SK-N-SH (cell line): ENCODE results near the gene ZNF705A. TPM values are rescaled to one million over a fixed set of nuclear protein-coding genes. Genes with fewer than 3 reads are reported as not detected.

Experiments
- CTCF ChIA-PET: fragments of 300-600, 350-600 bp; formaldehyde crosslinking; extraction: SDS; loops from one replicate; lab custom pipeline; 2021; lab: Yijun Ruan, JAX
- POLR2A ChIA-PET: fragments of 350-600 bp; sonication (Branson Sonifier 250); formaldehyde crosslinking; extraction: SDS; loops from one replicate; lab custom pipeline; 2020; ENCODE audit warnings: antibody characterized with exemption, inconsistent platforms; lab: Yijun Ruan, JAX
- DNase-seq: peaks from one replicate; pipeline ENCODE4 v3.0.0; 2012
- H2AFZ ChIP-seq: fragments of 200-600 bp; sonication (generic); 2 replicates; pipeline ENCODE4 v1.8.1; 2016; ENCODE audit warnings: antibody characterized with exemption, mild to moderate bottlenecking, low read depth
- H3F3A ChIP-seq: fragments of 200-600 bp; sonication (generic); replicated peaks from 2 replicates; pipeline ENCODE3; 2016; ENCODE audit warnings: antibody characterized with exemption, mild to moderate bottlenecking; ENCODE audit not compliant: insufficient read depth
- H3K27ac ChIP-seq, 2 experiments: fragments of 200-500 bp in 1 of 2; fragments of 200-600 bp in 1 of 2; sonication (Bioruptor generic) in 1 of 2; sonication (generic), shearing (Covaris generic) in 1 of 2; 2 replicates each; pipeline versions ENCODE4 v1.5.1 to v1.6.1; 2014 to 2016; ENCODE audit warnings: low read depth in 2 of 2, inconsistent platforms in 1 of 2, low read length in 1 of 2, mild to moderate bottlenecking in 1 of 2, mixed read lengths in 1 of 2
- H3K27me3 ChIP-seq: fragments of 200-600 bp; sonication (generic), shearing (Covaris generic); 2 replicates; pipeline ENCODE4 v1.6.1; 2016; ENCODE audit warnings: mixed run types; ENCODE audit not compliant: insufficient read depth
- H3K36me3 ChIP-seq, 2 experiments: fragments of 200-500 bp in 1 of 2; fragments of 200-600 bp in 1 of 2; sonication (Bioruptor generic) in 1 of 2; sonication (generic) in 1 of 2; replicated peaks in 1 of 2; 2 replicates each; pipeline versions ENCODE3 to v1.5.1; 2014 to 2016; ENCODE audit warnings: low read length in 1 of 2, mild to moderate bottlenecking in 1 of 2; ENCODE audit not compliant: insufficient read depth in 2 of 2, control insufficient read depth in 1 of 2
- H3K4me1 ChIP-seq, 2 experiments: fragments of 200-500 bp in 1 of 2; fragments of 200-600 bp in 1 of 2; sonication (Bioruptor generic) in 1 of 2; sonication (generic), shearing (Covaris generic) in 1 of 2; 2 replicates each; pipeline versions ENCODE4 v1.5.1 to v1.6.1; 2014 to 2016; ENCODE audit warnings: low read depth in 1 of 2, low read length in 1 of 2, mixed run types in 1 of 2; ENCODE audit not compliant: insufficient read depth in 2 of 2, control insufficient read depth in 1 of 2
- H3K4me2 ChIP-seq: fragments of 200-600 bp; sonication (generic), shearing (Covaris generic); 2 replicates; pipeline ENCODE4 v1.6.1; 2017; ENCODE audit warnings: mixed run types
- H3K4me3 ChIP-seq, 2 experiments: fragments of 200-500 bp in 1 of 2; fragments of 200-600 bp in 1 of 2; sonication (Bioruptor generic) in 1 of 2; sonication (generic), shearing (Covaris generic) in 1 of 2; 2 replicates each; pipeline versions ENCODE4 v1.5.1 to v1.8.1; 2014 to 2016; ENCODE audit warnings: low read depth in 2 of 2, inconsistent platforms in 1 of 2, low read length in 1 of 2, mild to moderate bottlenecking in 1 of 2, mixed read lengths in 1 of 2, moderate library complexity in 1 of 2
- H3K79me2 ChIP-seq: fragments of 200-600 bp; sonication (generic); 2 replicates; pipeline ENCODE4 v1.8.1; 2017; ENCODE audit warnings: mild to moderate bottlenecking; ENCODE audit not compliant: insufficient read depth
- H3K9ac ChIP-seq: fragments of 200-600 bp; sonication (generic); 2 replicates; pipeline ENCODE4 v1.6.1; 2017; ENCODE audit warnings: mixed run types
- H3K9me2 ChIP-seq: fragments of 200-600 bp; sonication (generic); 2 replicates; pipeline ENCODE4 v1.6.1; 2017; ENCODE audit warnings: mixed run types
- H3K9me3 ChIP-seq: fragments of 200-600 bp; sonication (generic); 2 replicates; pipeline ENCODE4 v1.6.1; 2017; ENCODE audit warnings: mixed run types, mild to moderate bottlenecking, moderate library complexity
- H4K20me1 ChIP-seq: fragments of 200-600 bp; sonication (generic); 2 replicates; pipeline ENCODE4 v1.6.1; 2017; ENCODE audit warnings: mild to moderate bottlenecking, mixed run types; ENCODE audit not compliant: insufficient read depth
- IRF3 ChIP-seq: fragments of 150-350 bp; IDR thresholded peaks from 2 replicates; pipeline ENCODE4 v1.6.1; 2016; ENCODE audit warnings: mild to moderate bottlenecking, low read depth, low read length
- MAX ChIP-seq: IDR thresholded peaks from 2 replicates; pipeline ENCODE4 v1.4.0; 2012; ENCODE audit warnings: low read depth
- MEF2A ChIP-seq: IDR thresholded peaks from 2 replicates; pipeline ENCODE4 v1.4.0; 2012; ENCODE audit warnings: low read depth, borderline replicate concordance
- MXI1 ChIP-seq: IDR thresholded peaks from 2 replicates; pipeline ENCODE4 v1.6.1; 2012; ENCODE audit warnings: mild to moderate bottlenecking, low read depth, low read length, improper control_type of control experiment
- POLR2AphosphoS5 ChIP-seq: IDR thresholded peaks from 2 replicates; pipeline ENCODE4 v1.6.1; 2012; ENCODE audit warnings: low read depth, low read length
- RCOR1 ChIP-seq: fragments of 150-350 bp; IDR thresholded peaks from 2 replicates; pipeline ENCODE4 v1.6.1; 2017; ENCODE audit warnings: antibody characterized with exemption, low read length
- RXRA ChIP-seq: IDR thresholded peaks from 2 replicates; pipeline ENCODE4 v1.4.0; 2012; ENCODE audit warnings: low read depth, mild to moderate bottlenecking, borderline replicate concordance
- SMC3 ChIP-seq: IDR thresholded peaks from 2 replicates; pipeline ENCODE4 v1.6.1; 2012; ENCODE audit warnings: low read depth, low read length, improper control_type of control experiment
- USF1 ChIP-seq: IDR thresholded peaks from 2 replicates; pipeline ENCODE4 v1.4.0; 2012; ENCODE audit warnings: low read depth, borderline replicate concordance
- YY1 ChIP-seq: IDR thresholded peaks from 2 replicates; pipeline ENCODE4 v1.4.0; 2012; ENCODE audit warnings: low read depth, mild to moderate bottlenecking
- polyA plus RNA-seq, 3 experiments: library from polyadenylated mRNA; depleted of rRNA; stranded (reverse); fragments of >200 nt; gene quantifications; 2 replicates each; pipeline ENCODE4 v1.2.3, GENCODE V29; 2012
- TF ChIP-seq, protein P1 (sequence below): fragments of 200-600 bp; sonication (generic); IDR thresholded peaks from 2 replicates; pipeline ENCODE4 v1.6.1; 2017; ENCODE audit warnings: antibody characterized with exemption, mild to moderate bottlenecking, moderate library complexity
- TF ChIP-seq, protein P2 (sequence below): IDR thresholded peaks from 2 replicates; pipeline ENCODE4 v1.6.1; 2012; ENCODE audit warnings: mild to moderate bottlenecking, low read depth, low read length, moderate library complexity

Gene ZNF705A
- polyA plus RNA-seq, 1 of the 3 experiments (the other 2 are of a cell fraction): not detected

DNA sequence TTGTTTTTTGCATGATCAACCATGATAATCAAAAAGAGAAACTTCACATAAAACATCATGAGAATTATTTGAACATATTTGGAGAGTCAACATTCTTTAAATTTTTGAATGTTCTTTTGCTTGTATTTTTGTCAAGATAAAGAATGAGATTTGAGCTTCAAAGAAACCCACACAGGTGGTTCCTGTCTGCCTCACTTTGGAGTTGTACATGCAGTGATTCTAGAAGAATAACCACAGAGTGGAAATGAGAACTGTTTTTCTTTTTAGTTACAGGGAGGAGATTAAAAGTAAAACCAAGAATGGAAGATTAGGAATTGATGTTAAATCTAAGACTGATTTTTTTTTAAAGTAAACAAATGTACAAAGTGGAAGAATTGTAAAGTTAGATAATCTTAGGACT, 2.3 kb upstream of the ZNF705A start:
- no peak overlapping the region for H3K9ac ChIP-seq
- no peak overlapping the region for H3K4me2 ChIP-seq
- peak overlapping the region; percentile 71; the same call in 1 of the 2 replicates for H2AFZ ChIP-seq
- H3F3A ChIP-seq: peaks cover 33% of the 10 kb centered on the region
- DNase-seq: no peak
- H3K79me2 ChIP-seq: no peaks in the 10 kb centered on the region
- H3K4me3 ChIP-seq: no peak overlapping the region
- TF ChIP-seq MEF2A: no peak
- no peak for TF ChIP-seq MXI1
- TF ChIP-seq POLR2AphosphoS5: no peak
- TF ChIP-seq YY1: no peak
- no peak for TF ChIP-seq RCOR1
- TF ChIP-seq, protein P1, sequence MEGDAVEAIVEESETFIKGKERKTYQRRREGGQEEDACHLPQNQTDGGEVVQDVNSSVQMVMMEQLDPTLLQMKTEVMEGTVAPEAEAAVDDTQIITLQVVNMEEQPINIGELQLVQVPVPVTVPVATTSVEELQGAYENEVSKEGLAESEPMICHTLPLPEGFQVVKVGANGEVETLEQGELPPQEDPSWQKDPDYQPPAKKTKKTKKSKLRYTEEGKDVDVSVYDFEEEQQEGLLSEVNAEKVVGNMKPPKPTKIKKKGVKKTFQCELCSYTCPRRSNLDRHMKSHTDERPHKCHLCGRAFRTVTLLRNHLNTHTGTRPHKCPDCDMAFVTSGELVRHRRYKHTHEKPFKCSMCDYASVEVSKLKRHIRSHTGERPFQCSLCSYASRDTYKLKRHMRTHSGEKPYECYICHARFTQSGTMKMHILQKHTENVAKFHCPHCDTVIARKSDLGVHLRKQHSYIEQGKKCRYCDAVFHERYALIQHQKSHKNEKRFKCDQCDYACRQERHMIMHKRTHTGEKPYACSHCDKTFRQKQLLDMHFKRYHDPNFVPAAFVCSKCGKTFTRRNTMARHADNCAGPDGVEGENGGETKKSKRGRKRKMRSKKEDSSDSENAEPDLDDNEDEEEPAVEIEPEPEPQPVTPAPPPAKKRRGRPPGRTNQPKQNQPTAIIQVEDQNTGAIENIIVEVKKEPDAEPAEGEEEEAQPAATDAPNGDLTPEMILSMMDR: no peak
- TF ChIP-seq IRF3: no peak
- TF ChIP-seq RXRA: no peak
- TF ChIP-seq MAX: no peak
- TF ChIP-seq USF1: no peak
- TF ChIP-seq, protein P2, sequence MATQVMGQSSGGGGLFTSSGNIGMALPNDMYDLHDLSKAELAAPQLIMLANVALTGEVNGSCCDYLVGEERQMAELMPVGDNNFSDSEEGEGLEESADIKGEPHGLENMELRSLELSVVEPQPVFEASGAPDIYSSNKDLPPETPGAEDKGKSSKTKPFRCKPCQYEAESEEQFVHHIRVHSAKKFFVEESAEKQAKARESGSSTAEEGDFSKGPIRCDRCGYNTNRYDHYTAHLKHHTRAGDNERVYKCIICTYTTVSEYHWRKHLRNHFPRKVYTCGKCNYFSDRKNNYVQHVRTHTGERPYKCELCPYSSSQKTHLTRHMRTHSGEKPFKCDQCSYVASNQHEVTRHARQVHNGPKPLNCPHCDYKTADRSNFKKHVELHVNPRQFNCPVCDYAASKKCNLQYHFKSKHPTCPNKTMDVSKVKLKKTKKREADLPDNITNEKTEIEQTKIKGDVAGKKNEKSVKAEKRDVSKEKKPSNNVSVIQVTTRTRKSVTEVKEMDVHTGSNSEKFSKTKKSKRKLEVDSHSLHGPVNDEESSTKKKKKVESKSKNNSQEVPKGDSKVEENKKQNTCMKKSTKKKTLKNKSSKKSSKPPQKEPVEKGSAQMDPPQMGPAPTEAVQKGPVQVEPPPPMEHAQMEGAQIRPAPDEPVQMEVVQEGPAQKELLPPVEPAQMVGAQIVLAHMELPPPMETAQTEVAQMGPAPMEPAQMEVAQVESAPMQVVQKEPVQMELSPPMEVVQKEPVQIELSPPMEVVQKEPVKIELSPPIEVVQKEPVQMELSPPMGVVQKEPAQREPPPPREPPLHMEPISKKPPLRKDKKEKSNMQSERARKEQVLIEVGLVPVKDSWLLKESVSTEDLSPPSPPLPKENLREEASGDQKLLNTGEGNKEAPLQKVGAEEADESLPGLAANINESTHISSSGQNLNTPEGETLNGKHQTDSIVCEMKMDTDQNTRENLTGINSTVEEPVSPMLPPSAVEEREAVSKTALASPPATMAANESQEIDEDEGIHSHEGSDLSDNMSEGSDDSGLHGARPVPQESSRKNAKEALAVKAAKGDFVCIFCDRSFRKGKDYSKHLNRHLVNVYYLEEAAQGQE: no peak
- no peak for TF ChIP-seq SMC3
- H3K4me1 ChIP-seq: peaks cover 0 to 30% of the 10 kb centered on the region in 2 experiments; a peak in 1 of 4 replicates
- H3K9me3 ChIP-seq: no peaks in the 10 kb centered on the region
- no peaks in the 10 kb centered on the region for H3K36me3 ChIP-seq
- no peaks in the 10 kb centered on the region for H3K9me2 ChIP-seq
- no peaks in the 10 kb centered on the region for H3K27me3 ChIP-seq
- CTCF ChIA-PET: no interaction called here
- H3K27ac ChIP-seq: no peak overlapping the region
- H4K20me1 ChIP-seq: no peaks in the 10 kb centered on the region
- POLR2A ChIA-PET: no interaction called here
